Mesenchymal stem cell (in vitro differentiated cells and primary cell): ENCODE measurements around the gene ASIC1.
A peak's percentile ranks its signal among the peaks of the same experiment; 100 is the strongest.

ENCODE experiments used
- DNase-seq: peaks from one replicate; pipeline ENCODE4 v3.0.0-alpha.2; 2013
- H2AFZ ChIP-seq: one replicate; pipeline ENCODE4 v1.6.1; 2013; ENCODE audit warnings: low read depth, mild to moderate bottlenecking, control low read depth, inconsistent platforms, low read length, moderate library complexity
- H2AK5ac ChIP-seq: 2 replicates; pipeline ENCODE4 v1.6.1; 2013; ENCODE audit warnings: low read length, moderate library complexity, mild to moderate bottlenecking, inconsistent platforms; ENCODE audit not compliant: severe bottlenecking
- H2BK120ac ChIP-seq: one replicate; pipeline ENCODE4 v1.6.1; 2013; ENCODE audit warnings: low read depth, mild to moderate bottlenecking, inconsistent platforms, low read length, moderate library complexity
- H2BK12ac ChIP-seq, 2 experiments: one replicate each; pipeline ENCODE4 v1.6.1; 2013; ENCODE audit warnings: inconsistent platforms in 2 of 2, low read length in 2 of 2, mild to moderate bottlenecking in 2 of 2, moderate library complexity in 2 of 2, control low read depth in 1 of 2
- H2BK15ac ChIP-seq: one replicate; pipeline ENCODE4 v1.6.1; 2013; ENCODE audit warnings: mild to moderate bottlenecking, low read depth, inconsistent platforms; ENCODE audit not compliant: poor library complexity, severe bottlenecking
- H2BK5ac ChIP-seq: 2 replicates; pipeline ENCODE4 v1.6.1; 2013; ENCODE audit warnings: low read depth, mild to moderate bottlenecking, low read length, control low read depth, inconsistent platforms; ENCODE audit not compliant: poor library complexity, severe bottlenecking
- H3K14ac ChIP-seq, 2 experiments: one replicate each; pipeline ENCODE4 v1.6.1; 2013; ENCODE audit warnings: inconsistent platforms in 2 of 2, low read length in 2 of 2, control low read depth in 1 of 2, mild to moderate bottlenecking in 1 of 2, moderate library complexity in 1 of 2
- H3K18ac ChIP-seq, 2 experiments: one replicate each; pipeline ENCODE4 v1.6.1; 2013; ENCODE audit warnings: inconsistent platforms in 2 of 2, low read length in 2 of 2, control low read depth in 1 of 2, low read depth in 1 of 2, mild to moderate bottlenecking in 1 of 2
- H3K23ac ChIP-seq, 2 experiments: one replicate each; pipeline ENCODE4 v1.6.1; 2013; ENCODE audit warnings: inconsistent platforms in 2 of 2, low read length in 2 of 2, mild to moderate bottlenecking in 2 of 2, moderate library complexity in 2 of 2, control low read depth in 1 of 2
- H3K27ac ChIP-seq: 2 replicates; pipeline ENCODE4 v1.5.1; 2013; ENCODE audit warnings: mild to moderate bottlenecking, moderate library complexity, low read length, control low read depth, inconsistent platforms; ENCODE audit not compliant: poor library complexity, severe bottlenecking
- H3K27me3 ChIP-seq, 2 experiments: 2 replicates each; pipeline versions ENCODE4 v1.6.1 to v1.7.0; 2013; ENCODE audit warnings: low read length in 2 of 2, mild to moderate bottlenecking in 2 of 2, moderate library complexity in 2 of 2, control low read depth in 1 of 2, inconsistent platforms in 1 of 2; ENCODE audit not compliant: control insufficient read depth in 1 of 2, insufficient read depth in 1 of 2
- H3K36me3 ChIP-seq, 2 experiments: 2 replicates each; pipeline versions ENCODE4 v1.6.1 to v1.7.0; 2013; ENCODE audit warnings: low read length in 2 of 2, control low read depth in 1 of 2, inconsistent platforms in 1 of 2, low read depth in 1 of 2, mild to moderate bottlenecking in 1 of 2; ENCODE audit not compliant: insufficient read depth in 2 of 2, control insufficient read depth in 1 of 2
- H3K4ac ChIP-seq, 2 experiments: one replicate each; pipeline ENCODE4 v1.6.1; 2013; ENCODE audit warnings: inconsistent platforms in 2 of 2, low read length in 2 of 2, mild to moderate bottlenecking in 2 of 2, moderate library complexity in 2 of 2, control low read depth in 1 of 2, low read depth in 1 of 2
- H3K4me1 ChIP-seq: 2 replicates; pipeline ENCODE4 v1.6.1; 2013; ENCODE audit warnings: low read depth, low read length, control low read depth; ENCODE audit not compliant: control insufficient read depth, insufficient read depth
- H3K4me2 ChIP-seq: 2 replicates; pipeline ENCODE4 v1.6.1; 2013; ENCODE audit warnings: low read length, mild to moderate bottlenecking, inconsistent platforms; ENCODE audit not compliant: poor library complexity, severe bottlenecking
- H3K4me3 ChIP-seq, 2 experiments: 2 replicates each; pipeline versions ENCODE4 v1.5.1 to v1.7.0; 2013; ENCODE audit warnings: low read length in 2 of 2, mild to moderate bottlenecking in 2 of 2, control low read depth in 1 of 2, low read depth in 1 of 2; ENCODE audit not compliant: insufficient read depth in 1 of 2
- H3K79me1 ChIP-seq: replicated peaks from 2 replicates; pipeline ENCODE4 v1.6.1; 2013; ENCODE audit warnings: mild to moderate bottlenecking, control low read depth, low read length, inconsistent platforms; ENCODE audit not compliant: poor library complexity, severe bottlenecking
- H3K9ac ChIP-seq: 2 replicates; pipeline ENCODE4 v1.7.0; 2013; ENCODE audit warnings: mild to moderate bottlenecking, low read length, moderate library complexity
- H3K9me3 ChIP-seq: 2 replicates; pipeline ENCODE4 v1.7.0; 2013; ENCODE audit warnings: mild to moderate bottlenecking, low read length; ENCODE audit not compliant: control insufficient read depth
- H4K8ac ChIP-seq: one replicate; pipeline ENCODE4 v1.6.1; 2013; ENCODE audit warnings: inconsistent platforms, mild to moderate bottlenecking, low read length, moderate library complexity
- H4K91ac ChIP-seq: one replicate; pipeline ENCODE4 v1.6.1; 2013; ENCODE audit warnings: mild to moderate bottlenecking, low read length, inconsistent platforms
- WGBS: methylation state at CpG from one replicate; pipeline ENCODE4 v1.1.7; 2013; ENCODE audit warnings: mixed read lengths; 5-methylcytosine and 5-hydroxymethylcytosine counted together

The ASIC1 gene

DNA sequence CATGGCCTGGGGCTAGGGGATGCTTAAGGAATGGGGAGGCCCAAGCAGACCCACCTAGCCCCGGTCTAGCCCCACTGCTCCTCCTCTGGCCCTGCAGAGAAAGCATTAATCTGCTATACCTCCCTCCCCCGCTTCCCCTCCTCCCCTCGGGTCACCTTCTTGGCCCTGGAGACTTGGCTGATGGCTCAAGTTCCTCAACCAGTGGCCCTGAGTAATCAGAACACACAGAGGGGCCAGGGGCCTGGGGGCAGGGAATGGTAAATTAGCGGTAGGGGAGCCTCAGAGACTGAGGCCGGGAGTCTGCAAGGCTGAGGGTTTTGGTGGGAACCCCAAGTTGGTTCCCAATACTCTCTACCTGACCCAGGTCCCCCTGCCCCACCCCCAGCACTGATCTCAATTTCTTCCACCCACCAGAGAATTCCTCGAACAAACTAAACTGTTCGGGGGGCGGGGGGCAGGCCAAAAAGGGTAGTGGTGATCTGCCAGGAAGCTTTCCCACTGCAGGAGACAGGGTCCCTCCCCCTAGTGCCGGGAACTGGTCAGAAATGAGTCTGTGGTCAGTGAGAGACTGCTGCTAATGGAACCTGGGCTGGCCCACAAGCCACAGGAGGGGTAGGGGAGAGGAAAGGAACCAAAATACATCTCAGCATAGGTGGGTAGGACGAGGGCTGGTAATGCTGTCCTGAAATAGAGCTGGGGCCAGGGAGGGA lies 15.0 kb downstream of the ASIC1 start:
- Histone ChIP-seq H3K4me3 (no peak overlapping the region), H4K91ac (no peak overlapping the region), H2BK12ac (no peak overlapping the region), H3K9ac (no peak overlapping the region), H3K27ac (no peak overlapping the region), H3K9me3 (no peaks in the 10 kb centered on the region), H2AFZ (no peak overlapping the region), H4K8ac (no peak overlapping the region), H3K14ac (no peak overlapping the region), H3K18ac (no peak overlapping the region), H3K27me3 (no peaks in the 10 kb centered on the region), H3K4ac (no peak overlapping the region), H3K36me3 (peaks cover 0 to 3% of the 10 kb centered on the region in 2 experiments), H3K4me1 (peaks cover 5% of the 10 kb centered on the region), H2BK5ac (no peak overlapping the region), H3K4me2 (no peak overlapping the region), H3K79me1 (no peaks in the 10 kb centered on the region), H2BK120ac (no peak overlapping the region), H2AK5ac (no peak overlapping the region), H2BK15ac (peak overlapping the region; percentile 8), H3K23ac (no peak overlapping the region)
- no peak for DNase-seq
- WGBS = 68% methylated on average over 9 of the region's 10 CpGs

DNA sequence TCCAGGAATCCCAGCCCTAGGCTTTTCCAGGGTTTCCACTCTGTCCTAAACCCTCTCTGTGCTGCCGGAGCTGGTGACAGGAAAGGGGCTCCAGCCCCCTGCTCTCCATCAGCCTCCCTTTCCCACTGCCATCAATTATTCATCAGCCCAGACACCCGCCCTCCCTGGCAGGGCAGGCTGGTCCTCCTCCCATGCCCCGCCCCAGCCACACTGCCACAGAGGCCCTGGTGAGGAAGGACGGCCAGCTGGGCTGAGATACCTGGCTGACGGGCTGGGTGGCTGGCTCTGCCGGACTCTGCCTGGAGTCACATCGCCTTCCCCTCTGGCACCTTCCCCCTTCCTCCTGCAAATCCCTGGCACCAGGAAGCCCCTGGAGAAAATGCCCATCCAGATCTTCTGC lies 15.8 kb downstream of the ASIC1 start:
- Histone ChIP-seq H3K79me1 (no peaks in the 10 kb centered on the region), H3K27ac (no peak overlapping the region), H3K4me2 (no peak overlapping the region), H2BK12ac (no peak overlapping the region), H3K4me1 (peaks cover 5% of the 10 kb centered on the region), H4K8ac (no peak overlapping the region), H2BK5ac (no peak overlapping the region), H3K4ac (no peak overlapping the region), H3K9ac (no peak overlapping the region), H3K4me3 (no peak overlapping the region), H3K9me3 (no peaks in the 10 kb centered on the region), H2AK5ac (no peak overlapping the region), H3K18ac (no peak overlapping the region), H2AFZ (no peak overlapping the region), H2BK15ac (no peak overlapping the region), H2BK120ac (no peak overlapping the region), H3K14ac (no peak overlapping the region), H3K23ac (no peak overlapping the region), H3K36me3 (peaks cover 0 to 3% of the 10 kb centered on the region in 2 experiments), H3K27me3 (no peaks in the 10 kb centered on the region), H4K91ac (no peak overlapping the region)
- no peak for DNase-seq
- WGBS = 72% methylated on average over 7 of the region's 7 CpGs

DNA sequence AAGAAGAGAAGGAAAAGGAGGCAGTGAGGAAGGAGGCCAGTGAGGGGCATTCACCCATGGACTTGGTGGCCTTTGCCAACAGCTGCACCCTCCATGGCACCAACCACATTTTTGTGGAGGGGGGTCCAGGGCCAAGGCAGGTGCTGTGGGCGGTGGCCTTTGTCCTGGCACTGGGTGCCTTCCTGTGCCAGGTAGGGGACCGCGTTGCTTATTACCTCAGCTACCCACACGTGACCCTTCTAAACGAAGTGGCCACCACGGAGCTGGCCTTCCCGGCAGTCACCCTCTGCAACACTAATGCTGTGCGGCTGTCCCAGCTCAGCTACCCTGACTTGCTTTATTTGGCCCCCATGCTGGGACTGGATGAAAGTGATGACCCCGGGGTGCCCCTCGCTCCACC lies 16.3 kb downstream of the ASIC1 start:
- Histone ChIP-seq H3K14ac (no peak overlapping the region), H3K18ac (no peak overlapping the region), H3K27ac (no peak overlapping the region), H2BK12ac (no peak overlapping the region), H3K23ac (no peak overlapping the region), H3K4me2 (no peak overlapping the region), H3K4me3 (no peak overlapping the region), H2BK15ac (no peak overlapping the region), H2BK5ac (no peak overlapping the region), H2AFZ (no peak overlapping the region), H4K91ac (no peak overlapping the region), H3K79me1 (no peaks in the 10 kb centered on the region), H3K9ac (no peak overlapping the region), H3K27me3 (no peaks in the 10 kb centered on the region), H4K8ac (no peak overlapping the region), H3K4ac (no peak overlapping the region), H3K9me3 (no peaks in the 10 kb centered on the region), H3K4me1 (peaks cover 5% of the 10 kb centered on the region), H3K36me3 (peaks cover 0 to 6% of the 10 kb centered on the region in 2 experiments), H2AK5ac (no peak overlapping the region), H2BK120ac (no peak overlapping the region)
- WGBS = 85% methylated on average over 10 of the region's 10 CpGs
- DNase-seq = no peak

DNA sequence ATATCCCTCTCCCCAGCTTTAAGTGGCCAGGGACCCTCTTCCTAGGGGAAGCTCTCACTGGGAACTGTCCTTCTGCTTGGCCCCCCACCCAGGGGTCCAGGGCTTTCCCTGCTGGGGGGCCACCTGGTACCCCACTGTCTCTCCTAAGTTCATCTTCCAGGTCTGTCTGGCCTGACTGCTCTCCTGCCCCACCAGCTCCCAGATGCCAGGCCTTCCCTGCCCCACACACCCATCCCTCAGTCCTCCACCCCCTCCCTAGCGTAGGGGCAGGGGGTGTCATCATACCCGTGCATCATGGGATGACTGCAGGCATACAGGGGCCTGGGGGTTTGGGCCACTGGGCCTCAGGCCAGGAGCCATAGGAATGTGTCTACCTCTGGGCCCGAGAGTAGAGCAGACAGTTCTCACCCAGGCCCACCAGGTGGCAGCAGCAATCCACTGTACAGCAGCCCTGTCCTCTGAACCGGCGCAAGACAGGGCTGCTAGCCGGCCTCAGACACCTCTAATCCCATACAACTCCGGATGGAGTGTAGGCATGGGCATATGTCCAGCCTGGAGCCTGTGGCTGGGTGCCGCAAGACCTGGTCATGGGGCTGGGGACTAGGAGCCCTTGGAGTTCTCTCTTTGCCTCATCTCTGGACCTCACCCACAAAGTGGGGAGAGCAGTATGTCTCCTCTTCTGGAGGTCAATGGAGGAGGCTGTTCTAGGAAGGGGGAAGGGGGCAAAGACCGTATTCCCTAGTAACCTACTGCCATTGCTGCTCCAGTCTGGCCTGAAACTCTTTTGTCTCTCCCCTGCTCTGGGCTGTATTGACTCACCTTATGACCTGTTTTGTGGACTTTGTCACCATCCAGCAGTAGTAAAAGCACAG lies 17.8 kb downstream of the ASIC1 start:
- no peak overlapping the region for H3K4me2 ChIP-seq
- no peak overlapping the region for H2BK15ac ChIP-seq
- no peak overlapping the region for H2AK5ac ChIP-seq
- no peaks in the 10 kb centered on the region for H3K9me3 ChIP-seq
- H2BK120ac ChIP-seq = no peak overlapping the region
- H3K18ac ChIP-seq = no peak overlapping the region
- H3K14ac ChIP-seq = no peak overlapping the region
- no peak overlapping the region for H2BK12ac ChIP-seq
- 10% methylated on average over 5 of the region's 9 CpGs for WGBS
- peak overlapping the region; percentile 57 for H3K9ac ChIP-seq
- H3K36me3 ChIP-seq = peaks cover 0 to 6% of the 10 kb centered on the region in 2 experiments
- H3K4me3 ChIP-seq = no peak overlapping the region
- H3K79me1 ChIP-seq = no peaks in the 10 kb centered on the region
- H2AFZ ChIP-seq = no peak overlapping the region
- peaks cover 6% of the 10 kb centered on the region for H3K4me1 ChIP-seq
- no peaks in the 10 kb centered on the region for H3K27me3 ChIP-seq
- peak overlapping the region; percentile 84 for H4K91ac ChIP-seq
- peak overlapping the region; percentile 59 for H4K8ac ChIP-seq
- no peak overlapping the region for H2BK5ac ChIP-seq
- H3K23ac ChIP-seq = no peak overlapping the region
- no peak overlapping the region for H3K27ac ChIP-seq
- peak overlapping the region in 1 of 2 experiments; percentile 13 for H3K4ac ChIP-seq
- DNase-seq = peak; percentile 82
